SH-SY5Y (cell line): ENCODE results near the gene TMEM205.

Experiments used
- GATA2 ChIP-seq: IDR thresholded peaks from 2 replicates; pipeline ENCODE4 v1.6.1; 2011; ENCODE audit warnings: mild to moderate bottlenecking, low read depth, low read length
- GATA3 ChIP-seq: IDR thresholded peaks from 2 replicates; pipeline ENCODE4 v1.6.1; 2011; ENCODE audit warnings: low read depth, mild to moderate bottlenecking, low read length, moderate library complexity

- no peak for TF ChIP-seq GATA2
- no peak for TF ChIP-seq GATA3
Measured at GRCh38 chr19:11355160-11356073, 9.3 kb upstream of the TMEM205 start, which contains the start of gene PLPPR2.
